Endometrium (tissue), 2 donors: ENCODE data around the gene QKI.

Experiments
- FAIRE-seq: peaks from 2 replicates; lab custom pipeline; 2012; peaks lifted over from hg19 to GRCh38; lab: Jason Lieb, UNC
- donor health status: control.
- donor health status: control.

The QKI gene

GRCh38 chr6:163620101-163620500 lies 205.6 kb downstream of the QKI start:
- FAIRE-seq = no peak

DNA sequence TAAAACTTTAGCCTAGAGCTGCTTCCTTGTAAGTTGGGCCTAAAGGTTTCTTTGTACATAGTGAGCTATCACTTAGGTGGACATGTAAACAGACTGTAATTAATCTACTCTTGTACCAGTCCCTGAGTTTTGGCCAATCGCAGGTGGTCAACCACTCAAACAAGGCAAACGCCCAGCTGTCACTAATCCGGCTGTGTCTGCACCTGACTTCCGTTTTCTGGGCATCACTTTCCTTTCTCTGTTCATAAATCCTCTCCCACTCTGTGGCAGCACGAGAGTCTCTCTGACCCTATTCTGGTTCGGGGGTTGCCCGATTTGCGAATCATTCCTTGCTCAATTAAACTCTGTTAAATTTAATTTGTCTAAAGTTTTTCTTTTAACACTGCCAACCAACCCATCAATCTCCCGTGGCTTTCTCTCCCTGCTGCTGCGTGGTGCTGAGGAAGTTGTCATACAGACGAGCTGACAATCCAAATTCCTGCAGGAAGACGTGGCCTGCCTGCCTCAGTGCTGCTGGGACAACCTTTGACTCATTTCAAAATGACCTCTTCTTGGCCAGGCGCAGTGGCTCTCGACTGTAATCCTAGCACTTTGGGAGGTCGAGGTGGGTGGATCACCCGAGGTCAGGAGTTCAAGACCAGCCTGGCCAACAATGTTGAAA lies 206.3 kb downstream of the QKI start:
- no peak for FAIRE-seq

GRCh38 chr6:163625265-163625664 lies 210.7 kb downstream of the QKI start:
- FAIRE-seq = no peak

DNA sequence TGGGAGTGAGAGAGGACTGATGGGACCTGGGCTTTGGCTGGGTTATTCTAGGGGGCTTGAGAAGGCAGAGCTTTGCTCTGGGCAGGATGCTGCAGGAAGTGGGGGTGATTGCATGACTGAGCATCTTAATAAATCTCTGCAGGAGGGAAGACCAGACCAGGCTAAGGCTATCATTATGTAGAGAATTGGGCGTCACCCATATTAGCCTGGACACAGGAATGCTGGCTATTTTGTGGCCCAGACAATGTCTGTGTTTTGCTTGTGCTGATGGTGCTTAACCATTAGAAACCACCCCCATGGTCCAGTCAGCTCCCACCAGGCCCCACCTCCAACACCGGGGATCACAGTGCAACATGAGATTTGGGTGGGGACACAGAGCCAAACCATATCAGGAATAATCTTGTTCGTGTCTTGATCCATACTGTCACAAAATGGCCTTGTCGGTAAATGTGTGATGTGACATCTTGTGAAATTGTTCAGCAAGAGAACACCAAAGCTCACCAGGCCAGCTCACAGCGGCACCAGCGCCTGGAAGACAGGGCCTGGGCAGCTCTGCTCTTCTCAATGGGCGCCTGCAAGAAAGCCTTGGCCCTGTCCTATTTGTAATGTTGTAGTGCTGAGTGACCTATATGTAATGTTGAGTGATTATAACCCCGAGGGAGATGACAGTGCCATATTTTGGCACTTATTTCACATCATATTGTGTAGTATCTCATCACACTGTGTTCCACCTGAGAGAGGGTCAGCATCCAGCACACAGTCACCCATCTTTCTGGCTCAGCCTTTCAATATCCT lies 211.8 kb downstream of the QKI start:
- no peak for FAIRE-seq

GRCh38 chr6:163627274-163628062 lies 212.9 kb downstream of the QKI start:
- no peak for FAIRE-seq
